ENCODE data around the gene FZD10.

The FZD10 gene

DNA sequence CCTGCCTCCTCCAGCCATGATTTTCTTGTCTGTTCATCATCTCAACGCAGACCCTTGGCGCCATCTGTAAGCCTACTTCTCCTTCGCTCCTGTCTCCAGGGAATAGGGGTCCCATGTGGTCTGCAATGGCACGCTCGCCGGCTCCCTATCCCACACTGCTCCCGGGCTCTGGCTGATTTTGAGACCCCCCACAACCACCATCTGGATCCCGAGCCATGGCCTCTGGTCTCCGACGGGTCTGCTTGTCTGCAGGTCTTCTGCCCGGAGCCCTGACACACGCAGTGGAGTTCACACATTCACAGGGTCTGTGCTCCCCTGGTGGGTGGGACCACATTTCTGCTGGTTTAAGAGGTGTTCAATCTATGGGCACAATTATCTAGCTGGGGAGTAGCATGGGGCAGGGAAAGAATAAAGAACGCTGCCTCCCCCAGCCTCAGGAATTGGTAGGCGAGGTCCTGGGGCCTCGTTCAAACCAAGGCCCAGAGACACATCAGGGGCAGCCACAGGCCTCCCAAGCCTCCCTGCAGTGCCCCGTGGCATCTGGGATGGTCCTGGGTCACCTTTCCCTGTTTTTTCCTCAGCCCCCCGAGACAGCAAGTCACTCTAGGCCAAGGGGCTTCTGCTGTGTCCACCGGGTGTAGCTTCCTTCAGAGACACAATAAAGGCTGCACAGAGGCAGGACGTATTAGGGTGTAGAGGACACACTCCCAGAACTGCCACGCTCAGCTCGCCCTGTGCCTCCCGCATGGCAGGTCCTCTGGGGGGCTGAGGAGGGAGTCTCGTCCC, 21.5 kb downstream of the FZD10 start:
- DNase-seq, result no peak

- no peak for DNase-seq
These were observed 22.3 kb downstream of the FZD10 start for GRCh38 chr12:130184404-130185090.

GRCh38 chr12:130185455-130186391, 23.5 kb downstream of the FZD10 start:
- no peak for DNase-seq

DNA sequence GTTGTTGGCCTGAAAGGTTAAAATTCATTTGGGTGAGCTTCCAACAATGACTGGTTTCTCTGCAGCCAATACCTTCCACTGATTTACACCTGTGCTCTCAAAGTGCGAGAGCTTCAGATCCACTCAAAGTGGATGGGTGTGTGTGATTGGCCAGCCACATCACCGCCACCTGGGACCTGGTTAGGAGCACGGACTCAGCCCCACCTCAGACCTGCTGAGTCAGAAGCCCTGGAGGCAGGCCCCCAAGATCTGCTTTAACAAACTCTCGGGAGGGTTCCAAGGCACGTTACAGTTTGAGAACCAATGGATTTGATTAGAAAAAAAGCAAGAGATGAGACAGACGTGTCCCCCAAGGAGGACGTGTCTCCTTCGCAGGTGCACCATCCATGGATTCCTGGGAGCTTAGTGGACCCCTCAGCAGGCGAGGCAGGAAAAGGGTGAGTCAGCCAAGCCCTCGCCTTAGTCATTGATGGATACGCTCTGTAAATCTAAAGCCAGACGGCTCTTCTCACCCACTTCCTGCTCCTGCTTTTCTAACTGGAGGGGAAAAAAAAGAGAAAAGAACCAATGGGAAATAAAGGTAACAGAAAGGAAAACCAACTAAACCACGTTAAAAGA, 24.5 kb downstream of the FZD10 start:
- DNase-seq, result no peak

DNA sequence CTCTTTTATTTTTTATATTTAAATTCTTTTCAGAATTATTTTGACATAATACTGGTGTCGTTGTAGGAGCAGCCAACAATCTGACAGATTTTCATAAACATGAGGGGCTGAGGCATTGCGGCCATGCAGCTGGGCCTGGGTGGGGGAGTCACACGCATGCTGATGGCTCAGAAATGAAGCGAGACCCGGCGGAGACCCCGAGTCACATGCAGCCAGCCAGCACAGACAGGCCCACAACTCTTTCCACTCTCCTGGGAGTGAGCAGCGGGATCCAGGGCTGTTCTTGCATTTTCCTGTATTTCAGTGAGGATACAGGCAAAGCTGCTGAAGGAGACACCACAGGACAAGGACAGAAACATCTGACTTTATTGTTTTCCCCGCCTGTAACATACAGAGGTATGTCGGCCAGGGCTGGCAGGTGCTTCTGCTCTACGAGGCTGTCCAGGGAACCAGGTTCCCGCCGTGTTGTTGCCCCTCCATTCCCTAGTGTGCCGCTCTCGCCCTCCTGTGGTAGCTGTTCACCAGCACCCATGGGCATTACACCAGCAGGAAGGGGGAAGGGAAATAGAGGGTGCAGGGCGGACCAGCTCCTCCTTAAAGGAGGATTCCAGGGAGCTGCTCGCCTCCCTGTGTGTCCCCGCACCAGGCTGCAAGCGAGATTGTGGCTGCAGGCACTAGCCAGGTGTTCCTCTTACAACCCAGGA, 30.5 kb downstream of the FZD10 start:
- no peak for DNase-seq

DNA sequence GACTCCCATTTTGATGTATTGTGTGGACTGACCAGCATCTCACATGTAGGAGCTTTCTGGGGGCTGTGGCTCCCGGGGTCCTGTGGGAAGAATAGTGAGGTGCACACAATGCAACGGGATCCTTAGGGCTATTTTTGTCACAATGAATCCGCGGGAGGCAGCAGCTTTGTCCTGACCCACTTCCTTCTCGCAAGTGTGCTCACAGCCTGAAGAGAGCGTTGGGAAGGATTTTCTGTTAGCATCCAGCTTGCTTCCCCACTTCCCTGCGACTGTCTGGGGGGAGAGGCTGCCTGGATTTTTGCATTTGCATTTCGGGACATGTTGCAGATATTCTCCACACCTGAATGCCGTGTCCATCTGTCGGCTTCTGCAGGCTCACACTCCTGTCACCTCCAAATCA, 31.9 kb downstream of the FZD10 start:
- DNase-seq, result no peak

DNA sequence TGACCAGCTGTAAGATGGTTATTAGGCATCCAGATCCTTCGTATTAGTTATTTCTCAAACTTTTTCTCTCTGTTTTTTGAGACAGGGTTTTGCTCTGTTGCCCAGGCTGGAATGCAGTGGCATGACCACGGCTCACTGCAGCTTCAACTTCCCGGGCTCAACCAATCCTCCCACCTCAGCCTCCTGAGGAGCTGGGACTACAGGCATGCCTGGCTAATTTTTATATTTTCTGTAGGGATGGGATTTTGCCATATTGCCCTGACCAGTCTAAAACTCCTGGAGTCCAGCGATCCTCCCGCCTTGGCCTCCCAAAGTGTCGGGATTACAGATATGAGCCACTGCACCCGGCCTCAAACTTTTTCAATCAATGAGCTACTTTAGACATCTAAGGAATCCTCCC, 33.1 kb downstream of the FZD10 start:
- DNase-seq, result no peak

DNA sequence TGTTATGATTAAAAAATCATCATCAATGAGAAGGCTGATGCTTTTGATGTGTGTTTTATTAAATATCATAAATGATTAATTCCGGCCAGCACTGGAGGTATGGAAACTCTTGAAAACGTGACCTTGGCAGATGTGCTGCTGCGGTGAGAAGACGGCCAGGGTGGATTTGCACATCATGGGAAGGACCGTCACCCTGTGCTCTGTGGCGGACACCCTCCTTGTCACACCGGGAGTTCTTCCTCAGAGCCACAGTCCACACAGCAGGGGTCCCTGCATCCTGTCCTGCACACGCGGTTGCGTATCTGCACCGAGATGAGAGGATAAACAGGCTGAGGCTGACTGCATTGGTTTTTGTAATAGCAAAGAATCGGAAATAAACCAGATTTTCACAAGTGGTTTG, 33.5 kb downstream of the FZD10 start:
- no peak for DNase-seq

DNA sequence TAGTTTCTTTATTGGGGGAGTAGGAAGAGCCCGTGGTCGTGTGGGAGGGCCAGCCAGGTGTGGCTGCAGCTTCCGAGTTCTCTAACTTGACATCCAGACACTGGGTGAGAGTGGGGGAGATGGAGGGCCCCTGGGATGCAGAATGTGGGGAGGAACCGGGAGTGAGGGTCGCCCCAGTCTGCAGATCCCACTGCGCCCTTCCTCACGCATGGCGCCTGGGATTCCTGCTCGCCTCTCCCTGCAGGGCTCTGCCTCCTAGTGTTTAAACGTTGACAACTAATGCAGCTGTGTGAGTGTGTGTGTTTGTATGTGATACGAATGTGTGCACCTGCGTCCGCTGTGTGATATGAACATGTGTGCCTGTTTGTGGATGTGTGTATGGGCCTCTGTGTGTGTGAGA, 34.6 kb downstream of the FZD10 start:
- DNase-seq, result no peak

DNA sequence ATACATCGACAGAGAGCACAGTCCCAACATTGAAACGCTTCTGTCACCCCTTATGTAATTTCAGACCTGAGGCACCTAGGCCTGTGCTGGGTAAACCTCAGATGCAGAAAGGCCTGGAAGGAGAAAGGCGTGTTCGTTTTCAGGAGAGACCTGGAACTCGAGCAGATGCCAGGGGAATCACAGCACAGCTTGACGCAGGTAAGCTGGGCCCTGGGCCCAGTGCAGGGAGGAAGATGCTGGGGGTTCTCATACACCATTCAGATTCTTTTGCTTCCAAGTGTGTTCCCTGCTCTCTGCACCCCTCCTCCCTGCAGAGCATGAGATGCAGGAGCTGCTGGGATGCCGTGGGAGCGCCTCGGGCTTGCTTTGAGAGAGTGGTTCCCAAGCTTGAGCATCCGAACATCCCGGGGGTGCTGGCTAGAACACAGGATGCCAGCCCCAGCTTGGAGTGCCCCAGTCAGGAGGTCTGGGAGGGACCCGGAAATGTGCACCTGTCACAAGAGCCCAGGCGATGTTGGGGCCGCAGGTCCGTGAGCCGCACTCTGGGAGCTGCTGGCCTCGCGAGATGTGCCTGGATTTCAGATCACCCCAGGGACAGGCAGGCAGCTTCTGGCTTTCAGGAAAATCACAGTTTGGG, 35.9 kb downstream of the FZD10 start:
- no peak for DNase-seq

DNA sequence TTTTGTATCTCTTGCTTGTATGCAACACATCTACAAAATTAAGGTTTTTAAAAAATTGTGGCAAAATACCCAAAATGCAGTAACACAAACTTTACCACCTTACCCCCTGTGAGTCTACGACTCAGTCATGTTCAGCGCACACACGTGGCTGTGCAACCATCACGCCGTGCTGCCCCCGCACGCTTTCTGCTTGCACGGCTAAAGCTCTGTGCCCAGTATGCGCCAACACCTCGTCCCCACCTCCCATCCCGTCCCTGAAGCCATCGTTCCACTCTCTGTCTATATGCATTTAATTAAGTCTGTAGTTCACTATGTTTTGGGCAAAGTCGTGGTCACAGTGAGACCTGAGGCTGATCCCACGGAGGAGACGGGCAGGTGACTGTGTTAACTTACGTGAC, 36.4 kb downstream of the FZD10 start:
- DNase-seq, result no peak

DNA sequence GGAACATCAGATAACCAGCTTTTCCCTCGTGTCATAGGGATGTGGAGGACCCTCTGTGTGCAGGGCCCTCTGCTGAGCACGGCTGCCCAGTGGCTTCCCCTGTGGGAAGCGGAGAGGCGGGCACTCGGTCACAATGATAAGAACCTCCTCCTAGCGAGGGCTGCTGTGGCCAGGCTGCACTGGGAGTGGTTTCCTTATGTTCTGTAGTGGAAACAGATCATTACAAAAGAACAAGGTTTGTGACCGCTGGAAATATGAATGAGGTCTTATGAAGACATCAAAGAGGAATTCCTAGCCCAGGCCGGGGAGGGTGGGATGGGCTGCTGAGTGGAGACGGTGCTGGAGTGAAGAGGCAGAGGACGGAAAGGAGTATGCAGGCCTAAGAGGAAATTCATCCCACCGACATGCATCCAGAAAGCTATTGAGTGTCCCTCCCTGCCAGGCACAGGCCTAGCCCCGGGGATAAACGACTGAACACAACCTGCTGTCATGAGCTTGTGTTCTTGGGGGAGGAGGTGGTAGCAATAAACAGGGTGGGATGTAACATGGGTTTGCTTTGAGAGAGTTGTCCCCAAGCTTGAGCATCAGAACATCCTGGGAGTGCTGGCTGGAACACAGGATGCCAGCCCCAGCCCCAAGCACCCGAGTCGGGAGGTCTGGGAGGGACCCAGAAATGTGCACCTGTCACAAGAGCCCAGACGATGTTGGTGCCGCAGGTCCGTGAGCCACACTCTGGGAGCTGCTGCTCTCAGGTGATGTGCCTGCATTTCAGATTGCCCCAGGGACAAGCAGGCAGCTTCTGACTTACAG, 37.5 kb downstream of the FZD10 start:
- no peak for DNase-seq

DNA sequence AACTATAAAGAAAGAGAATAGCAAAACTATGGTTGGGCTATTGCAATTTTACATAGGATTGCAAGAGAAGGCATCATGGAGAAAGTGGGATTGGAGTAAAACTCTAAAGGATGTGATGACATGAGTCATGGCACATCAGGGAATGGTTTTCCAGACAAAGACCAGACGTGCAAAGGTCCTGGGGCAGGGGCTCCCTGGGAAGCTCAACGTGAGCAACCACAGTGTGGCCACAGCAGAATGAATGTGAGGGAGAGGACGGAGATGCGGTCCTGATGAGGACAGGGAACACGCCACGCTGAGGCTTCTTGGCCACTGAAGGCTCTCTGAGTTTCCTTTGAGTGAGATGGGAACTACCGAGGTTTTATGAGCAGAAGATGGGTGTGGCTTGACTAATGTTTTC, 38.2 kb downstream of the FZD10 start:
- DNase-seq, result no peak

DNA sequence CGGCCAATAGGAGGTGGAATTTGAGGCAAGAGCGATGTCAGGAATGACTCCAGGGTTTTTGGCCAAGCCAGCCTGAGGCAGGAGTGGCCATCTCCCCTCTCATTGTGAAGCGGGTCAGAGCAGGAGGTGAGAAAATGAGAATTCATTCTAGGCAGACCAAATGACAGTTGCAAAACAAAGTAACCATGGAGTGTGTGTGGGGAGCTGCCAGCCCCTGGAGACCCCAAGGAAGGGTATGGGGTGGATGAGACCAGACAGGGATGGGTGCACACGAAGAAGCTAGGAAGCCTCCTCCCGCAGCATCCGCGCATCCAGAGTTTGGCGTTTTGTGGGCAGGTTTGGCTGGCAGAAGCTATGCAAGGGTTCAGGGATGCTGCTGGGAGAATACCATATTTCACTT, 38.8 kb downstream of the FZD10 start:
- DNase-seq, result no peak

DNA sequence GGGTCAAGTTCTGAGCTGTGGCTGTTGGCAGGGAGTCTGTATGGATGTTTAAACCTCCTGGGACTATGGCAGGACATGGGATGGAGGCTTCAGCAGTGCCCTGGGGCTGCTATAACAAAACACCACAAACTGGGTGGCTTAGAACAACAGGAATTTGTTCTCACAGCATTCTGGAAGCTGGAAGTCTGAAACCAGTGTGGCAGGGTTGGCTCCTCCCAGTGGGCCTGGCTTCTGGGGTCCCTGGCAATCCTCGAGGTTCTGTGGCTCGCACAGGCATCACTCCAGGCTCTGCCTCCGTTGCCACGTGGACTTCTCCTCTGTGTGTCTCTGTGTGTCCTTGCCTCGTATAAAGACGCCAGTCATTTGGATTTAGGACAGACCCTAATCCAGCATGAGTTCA, 39.9 kb downstream of the FZD10 start:
- no peak for DNase-seq

GRCh38 chr12:130203151-130203550, 40.9 kb downstream of the FZD10 start:
- DNase-seq, result no peak

- no peak for DNase-seq
These were observed 42.3 kb downstream of the FZD10 start for GRCh38 chr12:130204541-130204953.

- no peak for DNase-seq
These were observed 43.2 kb downstream of the FZD10 start for GRCh38 chr12:130205495-130205894.

- DNase-seq, result no peak
These were observed 50.2 kb downstream of the FZD10 start for GRCh38 chr12:130212384-130212989.

- no peak for DNase-seq
These were observed 51.0 kb downstream of the FZD10 start for GRCh38 chr12:130213249-130213648.
